Ramos (cell line): ENCODE data around the gene PPP4R3C.
"Not testable (repeated sequence)": the region's sequence is repeated elsewhere in the genome, so short reads cannot be mapped to it uniquely, and the experiment has no call there.

Experiments
- in situ Hi-C: fragments of 300-500 bp; cut with MboI; formaldehyde crosslinking; loops from one replicate; pipeline ENCODE4 v1.14.3; 2022; ENCODE audit warnings: low sequenced_read_pairs; ENCODE audit not compliant: unreplicated experiment

Gene PPP4R3C

DNA sequence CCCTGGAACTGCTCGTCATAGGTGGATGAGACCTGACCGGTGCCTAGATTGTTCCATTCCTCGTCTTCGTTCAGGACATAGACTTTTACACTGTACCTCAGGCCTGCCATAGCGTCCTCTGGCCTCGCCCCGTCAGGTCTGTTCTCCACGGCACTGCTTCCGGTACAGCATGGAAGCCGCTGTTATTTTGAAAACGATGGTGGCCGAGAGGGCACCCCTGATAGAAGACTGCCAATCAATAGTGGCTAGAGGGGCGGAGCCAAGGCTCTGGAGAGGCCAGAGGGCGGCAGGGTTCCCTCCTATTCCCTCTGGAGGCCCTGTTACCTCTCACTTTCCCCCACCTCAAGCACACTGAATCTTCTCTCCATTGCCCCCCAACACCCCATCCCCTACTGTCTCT, at the start of gene PPP4R3C:
TSS of gene PPP4R3C (minus strand) at position 155 of the 400 bp plus-strand sequence. CDS start at position 110, 45 bp downstream.
- in situ Hi-C loops, result no loop called here

DNA sequence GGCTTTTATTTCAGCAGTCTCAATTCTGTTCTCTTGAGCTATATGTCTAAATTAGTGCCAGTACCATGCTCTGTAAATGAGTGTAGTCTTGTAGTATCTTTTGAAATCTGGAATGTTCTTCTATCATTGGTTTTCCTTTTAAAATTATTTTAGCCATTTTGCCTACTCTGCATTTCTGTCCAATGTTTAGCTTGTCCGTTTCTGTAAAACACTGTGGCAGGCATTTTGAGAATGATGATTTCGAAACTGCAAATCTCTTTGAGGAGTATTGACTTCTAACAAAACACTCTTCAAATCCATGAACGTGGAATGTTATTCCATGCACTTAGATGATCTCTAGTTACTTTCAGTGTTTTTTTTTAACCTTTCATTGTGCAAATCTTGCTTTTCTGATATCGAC, 28.3 kb upstream of the PPP4R3C start:
- in situ Hi-C loops, result no loop called here

DNA sequence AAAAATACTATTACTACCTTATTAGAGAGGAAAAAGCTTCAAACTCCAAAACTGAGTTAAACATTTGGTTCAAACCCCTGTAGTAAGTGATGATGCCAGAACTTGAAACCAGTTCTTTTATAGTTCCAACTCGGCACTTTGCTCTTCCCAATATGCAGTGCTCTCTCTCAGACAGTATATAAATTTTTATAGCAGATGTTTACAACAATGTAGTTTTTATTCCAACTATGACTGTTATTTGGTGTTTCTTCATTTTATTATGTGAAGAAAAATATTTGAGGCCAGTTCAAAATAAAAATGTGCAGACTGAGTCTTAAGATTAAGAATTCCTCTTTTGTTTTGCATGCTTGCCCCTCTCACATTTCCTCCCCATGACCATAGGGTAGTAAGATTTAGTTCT, 2.9 kb upstream of the PPP4R3C start:
- in situ Hi-C loops, result no loop called here

DNA sequence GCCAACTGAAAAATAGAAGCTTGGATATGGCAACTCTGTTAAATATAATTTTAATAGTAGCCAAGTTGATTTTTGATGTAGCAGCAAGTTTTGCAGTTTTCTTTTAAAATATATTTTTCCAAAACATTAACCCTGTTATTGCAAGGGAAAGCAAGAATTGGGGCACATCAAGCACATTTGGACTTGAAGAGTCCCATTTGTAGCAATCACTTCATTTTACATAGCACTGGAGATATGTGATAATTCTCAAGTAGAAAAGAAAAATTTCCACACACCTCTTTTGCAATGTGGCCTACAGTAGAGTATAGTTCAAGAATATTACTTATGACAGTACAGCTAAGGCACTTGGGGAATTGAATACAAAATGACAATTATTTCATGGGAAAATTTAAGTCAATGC, 1.9 kb upstream of the PPP4R3C start:
- in situ Hi-C loops, result no loop called here

DNA sequence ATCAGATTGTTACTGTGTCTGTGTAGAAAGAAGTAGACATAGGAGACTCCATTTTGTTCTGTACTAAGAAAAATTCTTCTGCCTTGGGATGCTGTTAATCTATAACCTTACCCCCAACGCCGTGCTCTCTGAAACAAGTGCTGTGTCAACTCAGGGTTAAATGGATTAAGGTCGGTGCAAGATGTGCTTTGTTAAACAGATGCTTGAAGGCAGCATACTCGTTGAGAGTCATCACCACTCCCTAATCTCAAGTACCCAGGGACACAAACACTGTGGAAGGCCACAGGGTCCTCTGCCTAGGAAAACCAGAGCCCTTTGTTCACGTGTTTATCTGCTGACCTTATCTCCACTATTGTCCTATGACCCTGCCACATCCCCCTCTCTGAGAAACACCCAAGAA, 4.0 kb downstream of the PPP4R3C start:
- in situ Hi-C loops, result not testable (repeated sequence)

DNA sequence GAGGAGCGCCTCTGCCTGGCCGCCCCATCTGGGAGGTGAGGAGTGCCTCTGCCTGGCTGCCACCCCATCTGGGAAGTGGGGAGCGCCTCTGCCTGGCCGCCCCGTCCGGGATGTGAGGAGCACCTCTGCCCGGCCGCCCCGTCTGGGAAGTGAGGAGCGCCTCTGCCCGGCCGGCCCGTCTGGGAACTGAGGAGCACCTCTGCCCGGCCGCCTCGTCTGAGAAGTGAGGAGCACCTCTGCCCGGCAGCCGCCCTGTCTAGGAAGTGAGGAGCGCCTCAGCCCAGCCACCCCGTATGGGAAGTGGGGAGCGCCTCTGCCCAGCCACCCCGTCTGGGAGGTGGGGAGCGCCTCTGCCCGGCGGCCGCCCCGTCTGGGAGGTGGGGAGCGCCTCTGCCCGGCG, 4.6 kb downstream of the PPP4R3C start:
- in situ Hi-C loops, result not testable (repeated sequence)

DNA sequence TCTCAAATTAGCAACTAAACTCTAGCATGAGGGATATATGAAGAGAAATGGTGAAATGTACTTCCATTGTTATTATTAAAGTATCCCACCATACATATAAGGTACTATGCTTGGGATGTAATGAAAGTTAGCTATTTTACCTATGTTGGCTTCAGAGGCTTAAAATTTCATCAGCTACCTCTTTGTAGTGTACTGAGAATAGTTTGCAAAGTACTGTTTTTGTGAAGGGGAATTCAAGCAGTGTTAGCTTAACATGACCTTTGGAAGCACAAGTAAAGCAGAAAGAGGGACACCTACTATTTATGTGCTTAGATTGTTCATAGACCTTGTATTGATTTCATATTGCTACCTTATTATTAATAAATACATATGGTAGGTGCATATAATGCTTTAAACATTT, 11.8 kb downstream of the PPP4R3C start:
- in situ Hi-C loops, result no loop called here

DNA sequence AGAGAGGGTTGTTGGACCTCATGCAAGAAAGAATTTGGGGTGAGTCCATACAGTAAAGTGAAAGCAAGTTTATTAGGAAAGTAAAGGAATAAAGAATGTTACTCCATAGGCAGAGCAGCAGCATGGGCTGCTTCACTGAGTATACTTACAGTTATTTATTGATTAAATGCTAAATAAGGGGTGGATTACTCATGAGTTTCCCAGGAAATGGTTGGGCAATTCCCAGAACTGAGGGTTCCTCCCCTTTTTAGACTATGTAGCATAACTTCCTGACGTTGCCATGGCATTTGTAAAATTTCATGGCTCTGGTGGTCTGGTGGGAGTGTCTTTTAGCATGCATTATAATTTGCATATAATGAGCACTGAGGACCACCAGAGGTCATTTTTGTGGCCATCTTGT, 16.7 kb downstream of the PPP4R3C start:
- in situ Hi-C loops, result no loop called here

DNA sequence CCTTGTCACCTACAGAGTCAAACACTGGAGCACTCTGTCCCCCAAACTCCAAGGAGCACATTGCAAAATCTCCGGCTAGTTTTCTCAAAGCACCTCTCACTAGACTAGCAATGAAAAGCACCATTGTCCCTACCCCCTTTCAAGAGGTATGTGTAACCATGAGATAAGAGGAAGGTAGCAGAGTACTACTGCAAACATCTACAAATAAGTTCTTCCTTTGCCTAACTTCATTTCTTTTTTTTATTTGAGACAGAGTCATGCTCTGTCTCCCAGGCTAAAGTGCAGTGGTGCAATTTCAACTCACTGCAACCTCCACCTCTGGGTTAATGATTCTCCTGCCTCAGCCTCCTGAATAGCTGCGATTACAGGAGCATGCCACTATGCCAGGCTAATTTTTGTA, 17.7 kb downstream of the PPP4R3C start:
- in situ Hi-C loops, result no loop called here

DNA sequence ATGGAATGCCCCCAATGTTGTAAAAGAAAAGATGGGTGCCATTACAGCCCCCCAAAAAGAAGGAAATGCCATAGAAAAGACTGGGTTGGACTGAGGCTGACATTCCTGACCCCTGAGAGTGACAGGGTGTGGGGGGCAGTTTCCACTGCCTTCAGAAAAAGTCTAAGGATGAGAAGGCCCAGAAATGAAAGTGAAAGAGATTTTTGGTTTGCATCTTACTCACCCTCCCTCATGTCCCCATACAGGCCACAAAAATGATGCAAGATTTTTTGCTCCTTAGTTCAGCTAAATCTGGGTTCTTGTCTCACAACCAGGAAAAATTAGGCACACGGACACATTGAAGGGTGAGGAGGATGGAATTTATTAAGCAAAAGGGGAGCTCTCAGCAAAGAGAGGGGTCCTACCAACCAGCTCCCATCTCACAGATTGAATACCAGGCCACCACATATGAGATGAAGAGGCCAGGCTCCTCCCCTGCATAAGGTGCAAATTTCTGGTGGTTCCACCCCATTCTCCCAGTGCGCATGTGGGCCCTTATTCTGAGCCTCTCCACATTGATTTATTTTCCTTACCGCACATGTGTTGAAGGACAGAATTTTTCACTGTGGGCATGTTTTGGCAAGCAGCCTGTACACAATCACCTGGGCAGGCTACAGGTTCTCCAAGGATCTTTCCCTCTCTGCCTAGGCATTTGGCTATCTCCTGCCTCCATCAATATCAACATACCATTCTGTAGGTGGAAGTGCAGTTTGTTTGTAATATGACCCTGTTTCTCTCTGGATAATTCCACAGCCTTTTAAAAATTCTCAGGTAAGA, 18.8 kb downstream of the PPP4R3C start:
- in situ Hi-C loops, result no loop called here

DNA sequence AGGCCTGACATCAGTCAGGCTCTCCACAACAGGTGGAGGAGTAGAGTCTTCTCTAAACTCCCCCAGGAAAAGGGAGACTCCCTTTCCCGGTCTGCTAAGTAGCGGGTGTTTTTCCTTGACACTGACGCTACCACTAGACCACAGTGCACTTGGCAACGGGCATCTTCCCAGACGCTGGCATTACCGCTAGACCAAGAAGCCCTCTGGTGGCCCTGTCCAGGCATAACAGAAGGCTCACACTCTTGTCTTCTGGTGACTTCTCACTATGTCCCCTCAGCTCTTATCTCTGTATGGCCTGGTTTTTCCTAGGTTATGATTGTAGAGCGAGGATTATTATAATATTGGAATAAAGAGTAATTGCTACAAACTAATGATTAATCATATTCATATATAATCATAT, 20.7 kb downstream of the PPP4R3C start:
- in situ Hi-C loops, result not testable (repeated sequence)

DNA sequence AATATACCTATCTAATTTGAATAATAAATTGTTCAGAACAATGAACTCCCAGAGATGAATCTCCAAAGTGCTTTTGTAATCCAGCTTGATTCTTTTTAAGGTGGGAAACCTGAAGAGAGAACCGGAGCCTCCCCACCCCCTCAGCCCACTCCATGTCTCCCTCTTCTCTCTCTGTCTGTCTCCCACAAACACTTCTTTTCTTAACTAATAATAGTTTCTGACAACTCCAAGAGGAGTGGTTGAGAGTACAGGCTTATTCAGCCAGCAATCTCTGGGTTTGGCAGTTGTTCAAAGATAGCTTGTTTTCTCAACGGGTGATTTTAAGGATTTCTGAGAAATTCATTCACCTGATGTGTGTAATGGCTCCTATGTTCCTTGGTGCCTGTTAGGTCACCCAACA, 23.4 kb downstream of the PPP4R3C start:
- in situ Hi-C loops, result no loop called here

DNA sequence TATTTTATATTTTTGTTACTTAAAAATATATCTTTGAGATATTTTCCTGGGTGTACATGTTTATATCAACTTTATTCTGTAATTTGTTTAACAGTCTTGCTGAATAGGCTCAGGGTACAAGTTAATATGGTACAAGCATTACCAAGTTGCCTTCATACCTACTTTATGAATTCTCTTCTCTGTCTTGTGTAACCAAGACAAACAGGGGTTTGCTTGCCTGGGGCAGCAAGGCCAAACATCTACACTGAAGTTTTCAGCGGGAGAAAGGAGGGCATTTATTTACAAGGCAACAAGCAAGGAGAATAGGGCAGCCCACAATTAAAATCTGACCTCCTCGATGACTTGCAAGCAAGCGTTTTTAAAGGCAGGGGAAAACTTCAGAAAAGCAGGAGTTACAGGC, 24.2 kb downstream of the PPP4R3C start:
- in situ Hi-C loops, result no loop called here

DNA sequence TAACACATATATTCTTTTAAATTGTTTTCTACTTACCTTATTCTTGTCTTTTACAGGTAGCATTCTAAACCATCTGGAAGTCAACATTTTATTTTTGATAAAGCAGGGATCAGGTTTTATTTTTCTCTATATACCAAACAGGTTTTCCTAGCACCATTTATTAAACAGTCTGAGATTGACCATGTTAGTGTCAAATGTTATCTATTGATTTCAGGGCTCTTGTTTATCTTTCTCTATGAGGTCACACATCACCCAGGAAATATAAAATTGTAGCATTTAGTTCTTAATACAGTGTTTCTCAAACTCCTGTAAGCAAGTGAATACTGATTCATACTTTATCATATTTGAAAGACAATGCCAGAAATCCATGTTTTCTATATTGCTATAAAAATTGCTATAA, 28.1 kb downstream of the PPP4R3C start:
- in situ Hi-C loops, result no loop called here
